K562 (cell line): Measurements from ENCODE around the gene MRPS10. TPM values are rescaled to one million over a fixed set of nuclear protein-coding genes. Genes with fewer than 3 reads are reported as not detected.

Source experiments
- BRD4 ChIP-seq: fragments of 200-600 bp; sonication (generic); IDR thresholded peaks from 2 replicates; pipeline ENCODE4 v1.6.1; 2017; ENCODE audit warnings: inconsistent platforms
- CC2D1A ChIP-seq: fragments of 450-650 bp; IDR thresholded peaks from 2 replicates; pipeline ENCODE4 v1.6.1; 2017; ENCODE audit warnings: mild to moderate bottlenecking
- E2F8 ChIP-seq: fragments of 450-650 bp; IDR thresholded peaks from 2 replicates; pipeline ENCODE4 v1.7.1; 2018; ENCODE audit warnings: mild to moderate bottlenecking, low read depth; ENCODE audit not compliant: partially characterized antibody
- HCFC1 ChIP-seq: IDR thresholded peaks from 2 replicates; pipeline ENCODE4 v1.6.1; 2012; ENCODE audit warnings: low read depth, low read length, improper control_type of control experiment
- HNRNPL ChIP-seq: fragments of 200-400 bp; formaldehyde crosslinking; IDR thresholded peaks from 2 replicates; pipeline ENCODE4 v1.6.1; 2017; ENCODE audit warnings: low read depth, mild to moderate bottlenecking, low read length
- IRF1 ChIP-seq: sonication (generic); formaldehyde crosslinking; IDR thresholded peaks from 2 replicates; pipeline ENCODE4 v1.8.0; 2022; ENCODE audit warnings: missing genetic modification reagents, mild to moderate bottlenecking, borderline replicate concordance
- KAT7 ChIP-seq: sonication (generic); formaldehyde crosslinking; IDR thresholded peaks from 2 replicates; pipeline ENCODE4 v1.8.0; 2022; ENCODE audit warnings: missing genetic modification reagents, mild to moderate bottlenecking, borderline replicate concordance
- PBX2 ChIP-seq, 2 experiments: IDR thresholded peaks in 1 of 2; conservative IDR thresholded peaks in 1 of 2; 2 replicates each; pipeline ENCODE4 v1.6.1; 2016; ENCODE audit warnings: low read depth in 2 of 2, mild to moderate bottlenecking in 1 of 2, missing compliant biosample characterization in 1 of 2, missing genetic modification characterization in 1 of 2, moderate library complexity in 1 of 2
- RBM14 ChIP-seq: fragments of 200-400 bp; formaldehyde crosslinking; IDR thresholded peaks from 2 replicates; pipeline ENCODE4 v1.6.1; 2018; ENCODE audit warnings: low read depth, mild to moderate bottlenecking, low read length, moderate library complexity, borderline replicate concordance; ENCODE audit not compliant: insufficient read depth
- SUPT5H ChIP-seq: fragments of 450-650 bp; IDR thresholded peaks from 2 replicates; pipeline ENCODE4 v1.6.1; 2016
- THRA ChIP-seq: fragments of 450-650 bp; IDR thresholded peaks from 2 replicates; pipeline ENCODE4 v1.6.1; 2017; ENCODE audit warnings: mild to moderate bottlenecking, moderate library complexity
- ZMIZ1 ChIP-seq, 2 experiments: fragments of 150-350 bp in 1 of 2; IDR thresholded peaks; 2 replicates each; pipeline ENCODE4 v1.6.1; 2012 to 2016; ENCODE audit warnings: low read depth in 2 of 2, low read length in 2 of 2, mild to moderate bottlenecking in 1 of 2, moderate library complexity in 1 of 2
- ZNF133 ChIP-seq: fragments of 250-450 bp; sonication (Bioruptor Pico); IDR thresholded peaks from 2 replicates; pipeline ENCODE4 v1.4.0; 2020; ENCODE audit warnings: mild to moderate bottlenecking
- ZNF23 ChIP-seq: fragments of 250-450 bp; sonication (Bioruptor Pico); IDR thresholded peaks from 2 replicates; pipeline ENCODE4 v1.4.0; 2020; ENCODE audit warnings: mild to moderate bottlenecking
- ZSCAN29 ChIP-seq: fragments of 450-650 bp; IDR thresholded peaks from 2 replicates; pipeline ENCODE4 v1.6.1; 2017
- polyA plus RNA-seq, 8 experiments: library from polyadenylated mRNA; depleted of rRNA in 4 of 8; stranded (reverse) in 5 of 8; unstranded in 3 of 8; fragments of >200 nt; fragmentation: Nextera tagmentation in 2 of 8; fragmentation: Illumina TruSeq in 1 of 8; extraction: Ambion mirVana in 2 of 8; extraction: Trizol in 1 of 8; gene quantifications; 2 replicates each; pipeline versions ENCODE4 v1.2.1 to v1.2.3, GENCODE V29; 2011 to 2014; ENCODE audit warnings: inconsistent platforms in 1 of 8, missing spikeins in 1 of 8
- total RNA-seq, 7 experiments: library from RNA; depleted of rRNA in 6 of 7; stranded (reverse); fragments of >200 nt in 6 of 7; fragmentation: Illumina TruSeq in 2 of 7; extraction: Trizol in 2 of 7; gene quantifications; 2 replicates each; pipeline versions ENCODE4 v1.2.1 to v1.2.3, GENCODE V29; 2011 to 2021; ENCODE audit warnings: low replicate concordance in 1 of 7

The MRPS10 gene
- total and polyA plus RNA-seq, 9 of the 15 experiments (the other 6 are each of a cell fraction or from before 2014, with no cell fraction given): 48.6 to 166 (median 93.7) TPM

- TF ChIP-seq E2F8 (peak; percentile 66), ZSCAN29 (no peak), ZNF133 (CRISPR knock-in tag) (no peak), THRA (no peak), HCFC1 (no peak; the same call in 1 of the 2 replicates), BRD4 (no peak), HNRNPL (no peak), ZNF23 (CRISPR knock-in tag) (no peak), KAT7 (CRISPR knock-in tag) (no peak; the same call in 1 of the 2 replicates), PBX2 (CRISPR knock-in tag; IDR thresholded peaks at IDR 0.05; ENCODE audit: low read depth) (peak; percentile 48), PBX2 (tag; conservative IDR thresholded peaks at IDR 0.05; ENCODE audit: low read depth) (peak; percentile 96), CC2D1A (peak; percentile 99), SUPT5H (peak; percentile 48; the same call in 1 of the 2 replicates), ZMIZ1 (IDR thresholded peaks at IDR 0.05; ENCODE audit: low read depth in 2 of 2, low read length in 2 of 2) (peak in 1 of 2 experiments; percentile 89; a peak in 2 of 4 replicates), IRF1 (no peak), RBM14 (no peak)
These were observed 19.9 kb downstream of the MRPS10 start (continued) for GRCh38 chr6:42197555-42198362.
